Fibroblast of mammary gland (primary cell): ENCODE data around the gene PYM1.
"Not testable (repeated sequence)": the region's sequence is repeated elsewhere in the genome, so short reads cannot be mapped to it uniquely, and the experiment has no call there.

Source experiments
- DNase-seq: peaks from one replicate; pipeline ENCODE4 v3.0.0-alpha.2; 2010; ENCODE audit warnings: low read depth
- H3K4me3 ChIP-seq: 2 replicates; pipeline ENCODE4 v1.5.1; 2011; ENCODE audit warnings: low read depth, mild to moderate bottlenecking, low read length, moderate library complexity; ENCODE audit not compliant: control insufficient read depth
- CTCF ChIP-seq: conservative IDR thresholded peaks from 2 replicates; pipeline ENCODE4 v1.5.1; 2011; ENCODE audit warnings: low read depth, low read length, inconsistent platforms; ENCODE audit not compliant: control insufficient read depth, insufficient read depth

PYM1 gene

GRCh38 chr12:55926738-55927587, 731 bp downstream of the PYM1 start:
- peak; percentile 59 for TF ChIP-seq CTCF
- DNase-seq = peak; percentile 90
- H3K4me3 ChIP-seq = peak overlapping the region; percentile 98

GRCh38 chr12:55925870-55926737, 1.6 kb downstream of the PYM1 start:
- peak overlapping the region; percentile 98 for H3K4me3 ChIP-seq
- TF ChIP-seq CTCF = no peak
- DNase-seq = no peak

GRCh38 chr12:55925371-55925770, 2.3 kb downstream of the PYM1 start:
- no peak overlapping the region for H3K4me3 ChIP-seq
- no peak for TF ChIP-seq CTCF
- no peak for DNase-seq

GRCh38 chr12:55923648-55924047, 4.0 kb downstream of the PYM1 start:
- H3K4me3 ChIP-seq, DNase-seq: not testable (repeated sequence)

GRCh38 chr12:55922126-55922525, 5.6 kb downstream of the PYM1 start:
- peak; percentile 52 for DNase-seq
- TF ChIP-seq CTCF = no peak
- no peak overlapping the region for H3K4me3 ChIP-seq

- not testable (repeated sequence) for H3K4me3 ChIP-seq
- DNase-seq = peak; percentile 76
Observed at GRCh38 chr12:55919032-55919431, 8.7 kb downstream of the PYM1 start.

GRCh38 chr12:55915482-55915859, 12.2 kb downstream of the PYM1 start:
- no peak overlapping the region for H3K4me3 ChIP-seq
- no peak for TF ChIP-seq CTCF
- DNase-seq = no peak
